GM19035 (cell line): ENCODE measurements around the gene SLC4A4.

Experiments
- ATAC-seq: cut with Tn5 transposase; IDR thresholded peaks from one replicate; pipeline ENCODE4 v1.9.1; 2021; ENCODE audit not compliant: unreplicated experiment

SLC4A4 gene

GRCh38 chr4:71587995-71588394 is 249.2 kb downstream of the SLC4A4 start:
- no peak for ATAC-seq

DNA sequence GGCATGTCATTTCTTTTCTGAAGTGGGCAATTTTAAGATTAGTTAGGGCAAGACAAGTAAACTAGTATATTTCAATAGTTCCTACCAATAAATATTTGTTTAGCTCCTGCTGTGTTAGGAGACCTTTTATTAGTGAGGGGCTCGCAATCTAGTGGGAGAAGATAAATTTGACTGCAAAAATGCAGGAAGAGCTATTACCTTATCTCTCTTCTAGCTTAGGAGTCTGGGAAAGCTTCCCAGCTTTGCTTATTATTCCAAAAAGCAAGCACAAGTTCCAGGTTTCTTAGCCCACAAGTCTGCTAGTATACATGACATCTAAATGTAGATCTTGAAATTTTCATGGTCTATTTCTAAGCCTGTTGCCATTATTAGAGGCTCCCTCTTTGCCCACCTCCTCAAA is 254.0 kb downstream of the SLC4A4 start:
- ATAC-seq = no peak

DNA sequence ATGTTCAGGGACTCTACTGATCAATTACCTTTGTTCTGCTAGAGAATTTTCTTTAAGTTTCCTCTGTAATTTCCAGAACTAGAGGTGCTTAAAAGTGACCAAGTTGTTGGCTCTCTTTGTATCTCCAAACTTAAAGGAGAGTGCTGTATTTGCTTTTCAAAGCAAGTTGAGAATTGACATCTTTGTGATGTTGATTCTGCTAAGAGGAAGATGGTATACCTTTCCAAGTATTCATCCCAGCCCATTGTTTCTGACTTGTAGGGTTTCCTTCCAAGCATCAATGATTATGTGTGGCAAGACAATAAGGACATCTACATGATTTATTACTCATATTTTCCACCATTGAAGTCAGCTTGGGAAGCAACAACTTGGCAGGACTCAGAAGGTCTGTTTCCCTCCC is 254.5 kb downstream of the SLC4A4 start:
- ATAC-seq = no peak

GRCh38 chr4:71595576-71596108 is 256.8 kb downstream of the SLC4A4 start:
- no peak for ATAC-seq

DNA sequence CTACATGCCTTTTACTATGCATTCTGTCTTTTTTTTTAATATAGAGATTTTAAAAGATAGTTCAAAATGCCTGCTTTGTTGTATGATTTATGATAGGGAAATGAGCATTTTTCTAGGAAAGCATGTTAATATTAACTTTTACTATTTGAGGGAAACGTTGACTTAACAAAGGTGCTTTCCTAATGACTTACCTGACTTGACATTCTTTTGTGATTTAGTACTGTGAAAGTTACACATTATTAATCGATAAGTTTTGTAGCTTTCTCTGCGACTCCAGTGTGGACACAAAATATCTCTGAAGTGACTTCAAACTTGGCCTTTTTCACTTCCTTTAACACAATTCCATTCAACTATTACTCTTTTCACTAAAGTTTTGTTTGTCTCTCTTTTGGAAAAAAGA is 260.8 kb downstream of the SLC4A4 start:
- no peak for ATAC-seq

- no peak for ATAC-seq
These were observed 263.6 kb downstream of the SLC4A4 start for GRCh38 chr4:71602289-71602900.

DNA sequence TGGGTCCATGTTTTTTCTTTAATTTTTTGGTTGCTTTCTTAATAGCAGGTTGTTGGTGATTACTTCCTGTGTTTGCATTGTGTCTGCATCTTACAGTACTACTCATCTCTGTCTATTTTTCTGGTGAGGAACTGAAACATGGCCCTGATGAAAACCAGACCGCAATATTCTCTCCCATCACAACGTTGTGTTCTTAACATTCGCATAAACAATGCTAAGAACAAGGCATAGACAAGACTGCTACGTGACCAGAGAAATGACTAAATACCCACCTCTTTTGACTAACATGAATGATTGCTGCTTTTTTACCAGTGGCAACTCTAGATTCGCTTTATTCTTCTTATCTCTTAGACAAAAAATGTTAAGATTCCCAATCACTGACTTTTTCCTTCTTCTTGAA is 266.0 kb downstream of the SLC4A4 start:
- peak; percentile 100 for ATAC-seq

- no peak for ATAC-seq
These were observed 268.3 kb downstream of the SLC4A4 start for GRCh38 chr4:71607109-71607508.

DNA sequence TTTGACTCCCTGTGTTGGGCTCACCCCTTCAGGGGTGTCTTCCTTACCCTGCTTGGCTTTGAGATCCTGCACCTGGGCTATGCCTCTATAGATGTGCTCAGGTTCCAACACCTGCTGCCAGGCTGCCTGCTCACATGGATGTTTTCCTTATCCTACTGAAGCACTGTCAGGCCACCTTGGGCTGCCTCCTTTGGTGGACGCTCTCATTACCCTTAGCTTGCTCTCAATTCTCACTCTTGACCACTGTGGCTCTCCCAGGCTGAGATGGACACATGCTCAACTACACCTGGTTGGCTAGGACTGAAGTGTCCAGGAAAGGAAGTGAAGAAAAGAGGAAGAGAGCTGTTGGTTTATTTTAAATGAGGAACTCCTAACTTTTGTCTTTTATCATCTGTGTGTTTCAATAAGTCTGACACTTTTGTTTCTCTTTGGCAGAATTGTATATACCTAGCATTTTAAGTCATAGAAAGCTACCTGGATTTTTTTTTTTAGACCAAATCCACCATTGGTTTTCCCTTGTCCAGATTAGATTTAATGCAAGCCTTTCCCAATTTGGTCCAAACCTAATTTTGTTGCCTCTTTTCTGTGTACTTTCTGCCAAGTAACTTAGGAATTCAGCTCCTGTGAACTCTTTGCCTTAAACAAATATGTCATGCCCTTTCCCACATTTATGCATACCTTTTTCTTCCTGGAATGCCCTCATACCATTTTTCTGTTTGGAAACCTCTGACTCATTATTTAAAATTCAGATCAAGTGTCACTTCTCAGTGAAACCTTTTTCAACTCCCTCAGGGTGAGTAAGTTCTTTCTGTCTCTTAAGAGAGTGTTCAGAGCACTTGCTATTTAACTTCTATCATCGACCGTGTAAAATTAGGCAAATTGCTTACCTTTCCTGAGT is 269.2 kb downstream of the SLC4A4 start:
- no peak for ATAC-seq

GRCh38 chr4:71608678-71609071 is 269.9 kb downstream of the SLC4A4 start:
- ATAC-seq = no peak

GRCh38 chr4:71609167-71609566 is 270.3 kb downstream of the SLC4A4 start:
- no peak for ATAC-seq

GRCh38 chr4:71609651-71610050 is 270.8 kb downstream of the SLC4A4 start:
- ATAC-seq = no peak

DNA sequence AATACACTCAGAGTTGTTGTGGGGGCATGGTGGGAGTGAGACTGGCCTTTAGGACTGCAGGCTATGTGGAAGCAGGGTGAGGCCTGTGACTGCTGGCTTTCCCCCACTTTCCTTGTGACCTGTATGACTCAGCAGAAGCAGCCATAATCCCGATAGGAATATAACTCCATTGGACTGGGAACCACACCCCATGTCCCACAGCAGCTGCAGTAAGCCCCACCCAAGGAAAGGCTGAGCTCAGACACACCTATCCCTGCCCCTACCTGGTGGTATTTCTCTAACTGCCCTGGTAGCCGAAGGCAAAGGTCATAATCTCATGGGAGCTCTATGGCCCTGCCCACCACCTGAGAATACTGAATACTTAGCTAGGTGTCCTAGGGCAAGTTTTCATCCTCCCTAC is 275.8 kb downstream of the SLC4A4 start:
- ATAC-seq = no peak

DNA sequence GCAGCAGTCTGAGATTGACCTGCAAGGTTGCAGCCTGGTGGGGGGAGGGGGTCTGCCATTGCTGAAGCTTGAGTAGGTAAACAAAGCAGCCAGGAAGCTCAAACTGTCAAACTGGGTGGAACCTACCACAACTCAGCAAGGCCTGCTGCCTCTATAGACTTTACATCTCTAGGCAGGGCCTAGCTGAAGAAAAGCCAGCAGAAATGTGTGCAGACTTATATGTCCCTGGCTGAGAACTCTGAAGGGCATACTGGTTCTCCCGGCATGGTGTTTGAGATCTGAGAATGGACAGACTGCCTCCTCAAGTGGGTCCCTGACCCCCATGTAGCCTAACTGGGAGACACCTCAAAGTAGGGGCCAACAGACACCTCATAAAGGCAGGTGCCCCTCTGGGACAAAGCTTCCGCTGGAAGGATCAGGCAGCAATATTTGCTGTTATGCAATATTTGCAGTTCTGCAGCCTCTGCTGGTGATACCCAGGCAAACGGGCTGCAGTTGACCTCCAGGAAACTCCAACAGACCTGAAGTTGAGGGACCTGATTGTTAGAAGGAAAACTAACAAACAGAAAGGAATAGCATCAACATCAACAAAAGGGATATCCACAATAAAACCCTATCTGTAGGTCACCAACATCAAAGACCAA is 277.5 kb downstream of the SLC4A4 start:
- no peak for ATAC-seq
